ENCODE data around the gene MANSC4.
A peak's percentile ranks its signal among the peaks of the same experiment; 100 is the strongest.

The MANSC4 gene

GRCh38 chr12:27800819-27801218 is 20.8 kb upstream of the MANSC4 start:
- DNase-seq (ENCODE audit: low read depth in 2 of 2): no peak

DNA sequence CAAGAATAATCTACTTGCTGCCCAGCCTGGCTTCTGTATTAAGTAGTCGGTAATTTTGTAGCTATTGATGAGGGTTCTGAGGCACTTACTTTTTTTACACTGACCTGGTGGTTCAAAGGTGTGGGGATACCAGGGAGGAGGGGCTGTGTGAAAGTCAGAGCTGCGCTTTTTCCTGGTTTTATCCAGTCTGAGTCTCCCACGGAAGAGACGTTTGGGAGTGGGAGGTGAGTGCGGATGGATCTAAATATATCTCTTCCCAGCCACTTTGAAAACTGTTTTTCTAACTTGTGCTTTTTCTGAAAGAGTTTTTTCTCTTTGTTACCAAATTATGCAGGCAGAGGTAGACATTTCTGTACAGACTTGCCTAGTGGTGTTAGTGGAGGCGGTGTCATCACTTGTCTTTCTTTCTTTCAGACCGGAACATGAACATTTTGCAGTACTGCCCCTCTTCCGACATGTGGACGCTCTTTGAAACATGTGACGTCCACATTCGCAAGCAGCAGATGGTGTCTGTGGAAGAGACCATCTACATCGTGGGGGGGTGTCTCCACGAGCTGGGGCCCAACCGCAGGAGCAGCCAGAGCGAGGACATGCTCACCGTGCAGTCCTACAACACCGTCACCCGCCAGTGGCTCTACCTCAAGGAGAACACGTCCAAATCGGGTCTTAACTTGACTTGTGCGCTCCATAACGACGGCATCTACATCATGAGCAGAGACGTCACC is 17.4 kb upstream of the MANSC4 start:
- no peak for DNase-seq (ENCODE audit: low read depth in 2 of 2)

GRCh38 chr12:27796128-27796527 is 16.1 kb upstream of the MANSC4 start:
- no peak for DNase-seq (ENCODE audit: low read depth in 2 of 2)

DNA sequence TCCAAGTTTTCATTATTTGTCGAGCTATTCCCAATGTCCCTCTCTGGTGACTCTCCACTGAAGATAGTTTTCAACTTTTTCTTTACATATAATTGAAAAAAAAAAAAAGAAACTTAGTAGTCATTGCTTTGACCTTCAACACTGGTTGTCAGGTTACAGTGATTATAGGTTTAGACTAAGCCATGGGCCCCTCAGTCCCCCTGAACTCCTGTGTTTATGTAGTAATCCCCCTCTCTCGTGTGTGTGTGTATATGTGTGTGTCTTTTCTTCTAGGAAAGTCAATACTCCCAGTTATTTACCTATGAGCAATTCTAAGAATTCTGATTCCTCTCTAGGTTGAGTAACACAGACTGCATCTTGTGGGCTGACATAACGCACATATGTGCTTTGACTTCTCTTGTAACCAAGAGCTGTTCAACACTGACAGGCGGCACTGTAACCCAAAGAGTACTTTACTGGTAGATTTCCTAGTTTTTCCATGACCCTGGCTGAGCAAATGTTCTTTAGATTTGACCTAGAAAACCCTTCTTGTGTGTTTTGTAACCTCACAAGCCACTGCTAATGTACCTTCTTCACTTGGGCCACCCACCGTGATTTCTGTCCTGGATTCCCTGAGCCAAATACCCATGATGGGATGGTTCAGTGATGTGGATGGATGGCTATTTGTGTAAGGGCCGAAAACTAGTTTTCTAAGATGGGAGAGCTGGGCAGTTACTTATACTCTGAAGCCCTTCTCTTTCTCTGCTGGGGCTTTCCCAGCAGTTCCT is 15.0 kb upstream of the MANSC4 start:
- DNase-seq (ENCODE audit: low read depth in 2 of 2): no peak

GRCh38 chr12:27790179-27790578 is 10.1 kb upstream of the MANSC4 start:
- DNase-seq (ENCODE audit: low read depth in 2 of 2): no peak

- no peak for DNase-seq (ENCODE audit: low read depth in 2 of 2)
Measured at GRCh38 chr12:27787559-27787958, 7.5 kb upstream of the MANSC4 start.

GRCh38 chr12:27785882-27786570 is 6.0 kb upstream of the MANSC4 start:
- DNase-seq (ENCODE audit: low read depth in 2 of 2): no peak

GRCh38 chr12:27782481-27782880 is 2.4 kb upstream of the MANSC4 start:
- DNase-seq (ENCODE audit: low read depth in 2 of 2): no peak

DNA sequence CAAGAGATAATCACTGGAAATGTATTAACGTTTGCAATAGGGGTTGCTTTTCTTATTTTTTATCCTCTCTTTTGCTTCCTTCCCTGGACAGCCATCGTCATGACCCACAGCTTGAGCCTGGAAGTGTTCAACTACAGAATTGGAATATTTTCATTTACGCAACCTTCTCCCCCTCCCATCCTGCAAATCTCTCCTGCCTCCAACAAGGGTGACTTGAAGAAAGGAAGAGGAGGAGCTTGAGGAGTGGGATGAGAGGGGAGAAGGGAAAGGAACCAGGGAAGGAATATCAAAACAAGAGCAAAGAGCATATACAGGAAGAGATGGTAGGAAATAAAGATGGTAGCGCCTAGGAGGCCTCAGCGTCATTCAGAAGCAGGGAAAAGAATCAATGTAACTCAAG is 1.6 kb upstream of the MANSC4 start:
- DNase-seq (ENCODE audit: low read depth in 2 of 2): no peak

DNA sequence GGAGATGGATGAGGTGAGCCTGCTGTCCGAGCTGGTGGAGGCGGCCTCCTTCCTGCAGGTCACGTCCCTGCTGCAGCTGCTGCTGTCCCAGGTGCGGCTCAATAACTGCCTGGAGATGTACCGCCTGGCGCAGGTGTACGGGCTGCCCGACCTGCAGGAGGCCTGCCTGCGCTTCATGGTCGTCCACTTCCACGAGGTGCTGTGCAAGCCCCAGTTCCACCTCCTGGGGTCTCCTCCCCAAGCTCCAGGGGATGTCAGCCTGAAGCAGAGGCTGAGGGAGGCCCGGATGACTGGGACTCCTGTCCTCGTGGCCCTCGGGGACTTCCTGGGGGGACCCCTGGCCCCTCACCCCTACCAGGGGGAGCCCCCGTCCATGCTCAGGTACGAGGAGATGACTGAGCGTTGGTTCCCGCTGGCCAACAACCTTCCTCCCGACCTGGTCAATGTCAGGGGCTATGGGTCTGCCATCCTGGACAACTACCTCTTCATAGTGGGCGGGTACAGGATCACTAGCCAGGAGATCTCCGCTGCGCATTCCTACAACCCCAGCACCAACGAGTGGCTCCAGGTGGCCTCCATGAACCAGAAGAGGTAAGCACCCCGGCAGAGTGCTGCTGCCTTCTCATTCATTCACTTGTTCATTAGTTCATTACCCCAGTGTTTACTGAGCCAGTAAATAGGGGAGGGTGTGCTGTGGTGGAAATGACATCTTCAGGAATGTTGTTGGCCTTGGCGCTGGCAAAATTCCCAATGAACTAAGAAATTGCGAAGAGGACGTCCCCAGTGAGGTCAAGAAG is 774 bp upstream of the MANSC4 start:
- peak in 1 of 2 donors; percentile 8 for DNase-seq (ENCODE audit: low read depth in 2 of 2)

GRCh38 chr12:27779416-27779919 is 568 bp downstream of the MANSC4 start:
- DNase-seq (ENCODE audit: low read depth in 2 of 2): no peak

DNA sequence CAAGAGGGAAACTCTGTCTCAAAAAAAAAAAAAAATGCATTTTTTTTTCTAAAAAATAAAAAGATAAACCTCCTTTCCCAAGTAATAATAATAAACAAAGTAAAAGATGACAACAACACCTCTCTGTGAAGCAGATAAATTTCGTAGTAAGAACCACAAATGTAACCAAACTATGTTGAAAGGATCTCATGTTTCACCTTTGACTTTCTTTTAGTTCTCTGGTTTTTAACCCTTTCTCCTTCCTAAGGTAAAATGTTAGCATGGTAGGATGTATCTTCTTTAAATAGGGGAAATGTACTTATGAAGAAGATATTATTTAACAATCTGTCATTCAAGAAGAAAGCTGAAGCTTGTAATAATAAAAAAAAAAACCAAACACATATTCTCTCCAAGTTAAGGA is 1.8 kb downstream of the MANSC4 start:
- no peak for DNase-seq (ENCODE audit: low read depth in 2 of 2)

DNA sequence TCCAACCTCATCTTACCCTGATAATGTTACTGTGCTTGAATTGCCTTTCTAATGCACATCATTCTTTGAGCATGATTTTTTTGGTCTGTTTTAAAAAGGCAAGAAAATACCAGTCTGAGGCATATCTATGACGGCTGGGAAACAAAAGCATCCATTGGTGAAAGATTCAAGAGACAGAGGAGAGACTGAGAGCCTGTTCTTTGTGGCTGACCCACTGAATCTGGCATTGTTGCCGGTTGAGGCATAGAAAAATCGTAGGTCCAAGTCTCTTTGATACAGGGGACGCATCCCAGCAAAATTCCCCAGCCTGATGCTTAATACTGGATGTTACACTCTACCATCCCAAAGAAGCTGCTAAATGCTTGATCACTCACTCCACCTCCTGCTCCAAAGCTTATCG is 2.9 kb downstream of the MANSC4 start:
- no peak for DNase-seq (ENCODE audit: low read depth in 2 of 2)

- DNase-seq (ENCODE audit: low read depth in 2 of 2): no peak
Measured at GRCh38 chr12:27772328-27773049, 7.5 kb downstream of the MANSC4 start.

- no peak for DNase-seq (ENCODE audit: low read depth in 2 of 2)
Measured at GRCh38 chr12:27771481-27772327, 8.3 kb downstream of the MANSC4 start.

DNA sequence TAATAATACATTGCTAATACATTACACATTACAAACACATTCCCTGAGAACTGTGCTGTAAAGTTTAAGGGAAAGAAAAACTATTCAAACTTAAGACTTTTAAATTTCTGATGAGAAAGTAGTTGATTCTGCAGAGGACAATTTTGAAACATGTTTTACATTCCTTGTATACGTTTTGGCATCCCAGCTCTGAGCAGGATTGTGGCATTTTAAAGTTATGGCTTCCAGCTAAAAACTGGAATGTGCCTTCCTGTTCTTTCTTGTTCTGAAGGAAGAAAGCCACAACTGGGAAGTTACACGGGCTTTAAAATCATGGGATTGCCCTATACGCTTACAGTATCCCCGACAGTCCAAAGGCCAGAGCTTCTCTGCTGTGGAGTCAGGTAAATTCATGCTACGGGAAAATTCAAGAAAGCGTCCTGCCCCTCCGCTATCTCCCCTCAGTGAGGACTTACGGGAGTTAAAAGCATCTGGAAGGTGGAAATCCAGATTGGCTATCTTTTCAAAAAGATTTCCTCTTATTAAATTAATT is 10.8 kb downstream of the MANSC4 start:
- DNase-seq (ENCODE audit: low read depth in 2 of 2): no peak

DNA sequence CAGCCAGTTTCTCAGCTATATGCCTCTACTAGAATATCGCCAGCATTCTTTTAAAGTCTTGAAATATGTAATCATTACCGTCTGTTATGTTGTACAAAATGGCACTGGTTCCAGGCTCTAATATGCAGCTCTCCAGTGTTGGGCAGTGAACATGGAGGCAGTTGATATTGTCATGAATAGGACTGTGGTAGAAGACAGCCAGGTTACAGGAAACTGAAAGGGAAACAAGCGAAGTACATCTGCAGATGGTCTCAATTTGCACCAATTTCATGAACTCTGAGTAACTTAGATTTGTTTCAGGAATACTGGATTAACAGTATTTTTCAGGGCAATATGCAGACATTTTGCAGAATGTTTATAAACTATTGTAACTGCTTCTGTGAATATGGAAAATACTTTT is 13.4 kb downstream of the MANSC4 start:
- DNase-seq (ENCODE audit: low read depth in 2 of 2): no peak

DNA sequence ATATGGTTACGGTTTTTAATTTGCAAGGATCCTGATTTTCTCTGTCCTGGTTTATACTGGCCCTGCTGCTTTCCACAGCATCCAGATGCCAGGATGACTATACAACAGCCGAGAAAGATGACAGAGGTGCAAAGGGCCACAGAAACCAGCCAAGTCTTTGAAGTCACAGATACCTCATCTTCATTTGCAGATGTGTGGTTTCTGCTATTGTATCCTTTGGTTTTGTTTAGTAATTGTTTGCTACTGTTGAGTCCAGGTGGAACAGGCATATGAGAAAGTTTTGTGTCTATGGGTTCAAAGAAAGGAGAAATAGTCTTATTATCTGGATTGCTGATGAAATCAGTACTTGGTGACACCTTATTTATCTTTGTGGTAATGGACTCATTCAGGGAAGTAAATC is 17.3 kb downstream of the MANSC4 start:
- no peak for DNase-seq (ENCODE audit: low read depth in 2 of 2)

GRCh38 chr12:27756670-27757195 is 23.3 kb downstream of the MANSC4 start:
- no peak for DNase-seq (ENCODE audit: low read depth in 2 of 2)

GRCh38 chr12:27754795-27755194 is 25.2 kb downstream of the MANSC4 start:
- DNase-seq (ENCODE audit: low read depth in 2 of 2): no peak

Data from stimulated activated CD4-positive, alpha-beta T cell treated with anti-CD3 and anti-CD28 coated beads, Interleukin-1b, Interleukin-23, amount 100 ng/mL, for 4 hours (primary cell).